Astrocyte (in vitro differentiated cells and primary cell): ENCODE data around the gene RABGAP1L.

Experiments used
- CTCF ChIP-seq: IDR thresholded peaks from 2 replicates; pipeline ENCODE4 v1.5.1; 2011; ENCODE audit warnings: low read depth, mild to moderate bottlenecking, inconsistent platforms, low read length, moderate library complexity; ENCODE audit not compliant: insufficient read depth
- EZH2 ChIP-seq: IDR thresholded peaks from 2 replicates; pipeline ENCODE4 v1.6.1; 2012; ENCODE audit warnings: mild to moderate bottlenecking, low read length, inconsistent platforms; ENCODE audit not compliant: insufficient read depth

DNA sequence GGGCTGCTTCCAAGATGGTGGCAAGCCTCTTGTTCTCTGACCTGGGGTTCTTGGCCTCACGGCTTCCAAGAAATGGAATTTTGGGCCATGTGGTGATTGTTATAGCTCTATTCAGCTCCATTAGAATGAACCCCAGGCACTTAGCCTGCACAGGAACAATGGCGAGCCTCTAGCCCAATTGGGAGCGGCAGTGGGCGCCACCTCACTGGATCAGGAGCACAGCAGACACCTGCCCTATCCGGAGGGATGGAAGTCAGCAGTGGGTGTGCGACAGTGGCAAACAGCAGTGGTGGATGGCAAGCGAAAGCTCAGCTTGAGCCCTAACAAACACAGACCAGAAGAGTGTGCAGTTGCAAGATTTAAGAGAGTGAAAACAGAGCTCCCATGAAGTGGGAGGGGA is 519.3 kb downstream of the RABGAP1L start:
- TF ChIP-seq EZH2 = no peak
- no peak for TF ChIP-seq CTCF
